Stimulated activated CD4-positive, alpha-beta T cell treated with anti-CD3 and anti-CD28 coated beads, Interleukin-2, amount 100 ng/mL, for 4 hours (primary cell): ENCODE measurements around the gene EIF4E2.
"Not testable (repeated sequence)": the region's sequence is repeated elsewhere in the genome, so short reads cannot be mapped to it uniquely, and the experiment has no call there.

Experiments
- DNase-seq: peaks from one replicate; pipeline ENCODE4 v3.0.0-alpha.2; 2020; ENCODE audit warnings: low read depth

Gene EIF4E2

GRCh38 chr2:232568161-232568560, 17.7 kb downstream of the EIF4E2 start:
- DNase-seq = no peak

GRCh38 chr2:232569541-232569940, 19.1 kb downstream of the EIF4E2 start:
- DNase-seq = no peak

GRCh38 chr2:232570481-232570880, 20.0 kb downstream of the EIF4E2 start:
- DNase-seq = not testable (repeated sequence)

GRCh38 chr2:232571026-232571474, 20.6 kb downstream of the EIF4E2 start:
- no peak for DNase-seq

GRCh38 chr2:232573042-232573441, 22.6 kb downstream of the EIF4E2 start:
- no peak for DNase-seq

- DNase-seq = no peak
Measured at GRCh38 chr2:232573771-232574435, 23.4 kb downstream of the EIF4E2 start.

- no peak for DNase-seq
Measured at GRCh38 chr2:232574674-232575403, 24.4 kb downstream of the EIF4E2 start.

GRCh38 chr2:232575404-232575746, 24.9 kb downstream of the EIF4E2 start:
- no peak for DNase-seq

GRCh38 chr2:232576995-232577394, 26.5 kb downstream of the EIF4E2 start:
- no peak for DNase-seq

GRCh38 chr2:232577841-232578240, 27.4 kb downstream of the EIF4E2 start:
- no peak for DNase-seq

- DNase-seq = no peak
Measured at GRCh38 chr2:232578626-232579025, 28.1 kb downstream of the EIF4E2 start.

- no peak for DNase-seq
Measured at GRCh38 chr2:232580648-232580981, 30.1 kb downstream of the EIF4E2 start.

- DNase-seq = no peak
Measured at GRCh38 chr2:232581725-232582124, 31.2 kb downstream of the EIF4E2 start.

GRCh38 chr2:232584238-232584637, 33.7 kb downstream of the EIF4E2 start:
- no peak for DNase-seq

GRCh38 chr2:232586943-232587505, 36.5 kb downstream of the EIF4E2 start:
- DNase-seq = no peak

GRCh38 chr2:232587512-232587911, 37.0 kb downstream of the EIF4E2 start:
- DNase-seq = no peak

GRCh38 chr2:232588031-232588430, 37.5 kb downstream of the EIF4E2 start:
- no peak for DNase-seq

- DNase-seq = no peak
Measured at GRCh38 chr2:232588680-232589585, 38.4 kb downstream of the EIF4E2 start.

GRCh38 chr2:232592772-232593395, 42.4 kb downstream of the EIF4E2 start:
- no peak for DNase-seq

GRCh38 chr2:232593982-232594381, 43.5 kb downstream of the EIF4E2 start:
- no peak for DNase-seq

- DNase-seq = no peak
Measured at GRCh38 chr2:232597362-232598079, 47.0 kb downstream of the EIF4E2 start.
